Activated CD8-positive, alpha-beta memory T cell treated with anti-CD3 and anti-CD28 coated beads, Interleukin-2, amount 10 ng/mL, durations not matched to agents 7 days and 5 days (primary cell): ENCODE results near the gene PIM2. TPM values are rescaled to one million over a fixed set of nuclear protein-coding genes. Genes with fewer than 3 reads are reported as not detected.

Experiments
- total RNA-seq, 2 experiments: library from RNA; stranded (reverse); gene quantifications; one replicate each; pipeline ENCODE4 v1.2.3, GENCODE V29; 2021

The PIM2 gene
- total RNA-seq, 2 experiments from 2014 or later, result 168 to 252 TPM

Other genes starting within 250 kb of the PIM2 start
- gene WAS, start 235.2 kb downstream of the PIM2 start, total RNA-seq, result 100 to 1,000 TPM; 138 to 161 TPM
- 10 to 100 TPM; 40.1 to 41.4 TPM for gene SUV39H1, start 222.3 kb downstream of the PIM2 start, total RNA-seq
- gene GLOD5, start 157.3 kb downstream of the PIM2 start, total RNA-seq, result not detected
- not detected for gene GATA1, start 132.4 kb downstream of the PIM2 start, total RNA-seq
- 100 to 1,000 TPM in 1 of 2 experiments, 10 to 100 TPM in 1; 76.8 to 107 TPM for gene HDAC6, start 117.0 kb downstream of the PIM2 start, total RNA-seq
- gene ERAS, start 92.5 kb downstream of the PIM2 start, total RNA-seq, result not detected
- gene PCSK1N, start 83.4 kb downstream of the PIM2 start, total RNA-seq, result under 1 TPM; 0.21 to 0.93 TPM
- gene TIMM17B, start 21.3 kb downstream of the PIM2 start, total RNA-seq, result 10 to 100 TPM; 52.9 to 53.2 TPM
- gene PQBP1, start 21.1 kb downstream of the PIM2 start, total RNA-seq, result 10 to 100 TPM; 65.1 to 86.9 TPM
- 10 to 100 TPM; 13.0 to 21.0 TPM for gene SLC35A2, start 7.4 kb downstream of the PIM2 start, total RNA-seq
- gene OTUD5, start 38.6 kb upstream of the PIM2 start, total RNA-seq, result 10 to 100 TPM; 56.9 to 65.2 TPM
- 1 to 10 TPM; 2.9 to 5.5 TPM for gene KCND1, start 52.8 kb upstream of the PIM2 start, total RNA-seq
- gene GRIPAP1, start 83.2 kb upstream of the PIM2 start, total RNA-seq, result 100 to 1,000 TPM; 104 to 126 TPM
- 10 to 100 TPM; 29.4 to 34.1 TPM for gene TFE3, start 124.3 kb upstream of the PIM2 start, total RNA-seq
- 1 to 10 TPM; 6.9 to 7.9 TPM for gene CCDC120, start 140.0 kb upstream of the PIM2 start, total RNA-seq
- 10 to 100 TPM; 21.4 to 21.6 TPM for gene PRAF2, start 155.0 kb upstream of the PIM2 start, total RNA-seq
- 10 to 100 TPM; 34.8 to 50.5 TPM for gene WDR45, start 160.9 kb upstream of the PIM2 start, total RNA-seq
- gene GPKOW, start 204.7 kb upstream of the PIM2 start, total RNA-seq, result 10 to 100 TPM; 25.7 to 29.6 TPM
- 1 to 10 TPM; 1.1 to 2.0 TPM for gene MAGIX, start 243.7 kb upstream of the PIM2 start, total RNA-seq